ENCODE measurements around the gene PPP3CA.

DNA sequence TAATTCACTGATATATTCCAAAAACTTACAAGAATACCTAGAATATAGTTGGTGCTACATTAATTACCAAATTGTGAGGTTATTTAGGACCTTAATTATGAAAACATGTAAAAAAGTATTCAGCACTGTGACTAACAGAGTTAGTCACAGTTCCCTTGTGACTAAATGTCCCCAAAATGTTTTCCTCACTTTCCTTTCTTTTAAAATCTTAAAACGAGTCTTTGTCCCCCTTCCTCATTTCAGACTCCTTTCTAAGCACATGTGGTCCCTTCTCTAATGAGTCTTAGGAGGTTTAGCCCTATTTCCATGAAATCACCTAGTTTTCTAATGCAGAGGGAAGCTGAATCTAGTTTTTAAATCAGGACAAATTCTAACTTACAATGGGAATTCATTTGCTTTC, 175.0 kb downstream of the PPP3CA start:
- TF ChIP-seq, protein P1, sequence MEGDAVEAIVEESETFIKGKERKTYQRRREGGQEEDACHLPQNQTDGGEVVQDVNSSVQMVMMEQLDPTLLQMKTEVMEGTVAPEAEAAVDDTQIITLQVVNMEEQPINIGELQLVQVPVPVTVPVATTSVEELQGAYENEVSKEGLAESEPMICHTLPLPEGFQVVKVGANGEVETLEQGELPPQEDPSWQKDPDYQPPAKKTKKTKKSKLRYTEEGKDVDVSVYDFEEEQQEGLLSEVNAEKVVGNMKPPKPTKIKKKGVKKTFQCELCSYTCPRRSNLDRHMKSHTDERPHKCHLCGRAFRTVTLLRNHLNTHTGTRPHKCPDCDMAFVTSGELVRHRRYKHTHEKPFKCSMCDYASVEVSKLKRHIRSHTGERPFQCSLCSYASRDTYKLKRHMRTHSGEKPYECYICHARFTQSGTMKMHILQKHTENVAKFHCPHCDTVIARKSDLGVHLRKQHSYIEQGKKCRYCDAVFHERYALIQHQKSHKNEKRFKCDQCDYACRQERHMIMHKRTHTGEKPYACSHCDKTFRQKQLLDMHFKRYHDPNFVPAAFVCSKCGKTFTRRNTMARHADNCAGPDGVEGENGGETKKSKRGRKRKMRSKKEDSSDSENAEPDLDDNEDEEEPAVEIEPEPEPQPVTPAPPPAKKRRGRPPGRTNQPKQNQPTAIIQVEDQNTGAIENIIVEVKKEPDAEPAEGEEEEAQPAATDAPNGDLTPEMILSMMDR (conservative IDR thresholded peaks at IDR 0.05; ENCODE audit: low read depth, low read length), result no peak
- no peak for TF ChIP-seq EZH2 (IDR thresholded peaks at IDR 0.05; ENCODE audit: low read length, unreplicated experiment)
